ENCODE measurements around the gene NANS. TPM values are rescaled to one million over a fixed set of nuclear protein-coding genes. Genes with fewer than 3 reads are reported as not detected.
"Not testable (repeated sequence)": the region's sequence is repeated elsewhere in the genome, so short reads cannot be mapped to it uniquely, and the experiment has no call there.

NANS gene
- total RNA-seq, 2 donors from 2014 or later, result 223 to 254 TPM

DNA sequence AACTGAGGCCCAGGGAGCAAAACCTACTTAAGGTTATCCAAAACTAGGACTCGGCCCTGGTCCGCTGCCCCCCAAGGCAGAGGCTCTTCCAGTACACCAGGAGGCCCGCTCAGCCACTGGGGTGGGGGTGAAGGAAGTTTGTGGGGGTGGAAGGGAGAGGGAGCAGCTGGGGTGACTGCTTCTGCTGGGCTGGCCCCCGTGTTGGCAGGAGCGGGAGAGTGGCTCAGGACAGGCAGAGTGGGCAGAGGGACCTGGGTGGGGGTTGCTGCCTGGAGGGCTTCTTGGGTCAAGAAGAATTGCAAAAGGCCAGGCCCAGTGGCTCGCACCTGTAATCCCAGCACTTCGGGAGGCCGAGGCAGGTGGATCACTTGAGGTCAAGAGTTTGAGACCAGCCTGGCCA lies 70.7 kb downstream of the NANS start:
- Histone ChIP-seq H3K4me1 (no peaks in the 10 kb centered on the region), H3K4me3 (no peak overlapping the region), H3K9me3 (no peaks in the 10 kb centered on the region), H3K27me3 (no peaks in the 10 kb centered on the region), H3K9ac (ENCODE audit: low read depth in 2 of 2, low read length in 2 of 2) (no peak overlapping the region), H3K36me3 (no peaks in the 10 kb centered on the region), H3K27ac (no peak overlapping the region)
- TF ChIP-seq, protein P1, sequence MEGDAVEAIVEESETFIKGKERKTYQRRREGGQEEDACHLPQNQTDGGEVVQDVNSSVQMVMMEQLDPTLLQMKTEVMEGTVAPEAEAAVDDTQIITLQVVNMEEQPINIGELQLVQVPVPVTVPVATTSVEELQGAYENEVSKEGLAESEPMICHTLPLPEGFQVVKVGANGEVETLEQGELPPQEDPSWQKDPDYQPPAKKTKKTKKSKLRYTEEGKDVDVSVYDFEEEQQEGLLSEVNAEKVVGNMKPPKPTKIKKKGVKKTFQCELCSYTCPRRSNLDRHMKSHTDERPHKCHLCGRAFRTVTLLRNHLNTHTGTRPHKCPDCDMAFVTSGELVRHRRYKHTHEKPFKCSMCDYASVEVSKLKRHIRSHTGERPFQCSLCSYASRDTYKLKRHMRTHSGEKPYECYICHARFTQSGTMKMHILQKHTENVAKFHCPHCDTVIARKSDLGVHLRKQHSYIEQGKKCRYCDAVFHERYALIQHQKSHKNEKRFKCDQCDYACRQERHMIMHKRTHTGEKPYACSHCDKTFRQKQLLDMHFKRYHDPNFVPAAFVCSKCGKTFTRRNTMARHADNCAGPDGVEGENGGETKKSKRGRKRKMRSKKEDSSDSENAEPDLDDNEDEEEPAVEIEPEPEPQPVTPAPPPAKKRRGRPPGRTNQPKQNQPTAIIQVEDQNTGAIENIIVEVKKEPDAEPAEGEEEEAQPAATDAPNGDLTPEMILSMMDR (IDR thresholded peaks at IDR 0.05), result no peak
- intact Hi-C loops (cut with DNase I), result no loop called here
- DNase-seq, result no peak

DNA sequence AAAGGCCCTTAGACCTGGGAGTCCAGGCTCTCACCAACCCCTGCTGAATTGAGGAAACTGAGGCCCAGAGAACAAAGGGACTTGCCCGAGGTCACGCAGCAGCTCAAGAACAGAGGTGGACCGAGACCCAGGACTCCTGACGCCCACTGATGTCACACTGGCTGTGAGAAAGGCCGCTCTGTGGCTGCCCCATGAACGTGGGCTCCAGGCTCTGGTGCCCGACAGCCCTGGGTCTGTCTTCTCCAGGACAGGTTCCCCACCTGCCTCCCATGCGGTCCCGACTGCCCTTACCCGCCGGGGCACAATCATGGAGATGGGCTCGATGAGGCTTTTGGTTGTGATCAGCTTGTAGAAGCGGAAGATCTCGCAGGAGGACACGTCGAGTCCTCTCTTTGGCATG lies 71.8 kb downstream of the NANS start:
- no peaks in the 10 kb centered on the region for H3K27me3 ChIP-seq
- no peak overlapping the region for H3K4me3 ChIP-seq
- intact Hi-C loops (cut with DNase I), result no loop called here
- H3K27ac ChIP-seq, result no peak overlapping the region
- DNase-seq, result no peak
- H3K9me3 ChIP-seq, result no peaks in the 10 kb centered on the region
- no peaks in the 10 kb centered on the region for H3K36me3 ChIP-seq
- TF ChIP-seq, protein P1 (IDR thresholded peaks at IDR 0.05), result no peak
- H3K4me1 ChIP-seq, result no peaks in the 10 kb centered on the region
- no peak overlapping the region for H3K9ac ChIP-seq (ENCODE audit: low read depth in 2 of 2, low read length in 2 of 2)

DNA sequence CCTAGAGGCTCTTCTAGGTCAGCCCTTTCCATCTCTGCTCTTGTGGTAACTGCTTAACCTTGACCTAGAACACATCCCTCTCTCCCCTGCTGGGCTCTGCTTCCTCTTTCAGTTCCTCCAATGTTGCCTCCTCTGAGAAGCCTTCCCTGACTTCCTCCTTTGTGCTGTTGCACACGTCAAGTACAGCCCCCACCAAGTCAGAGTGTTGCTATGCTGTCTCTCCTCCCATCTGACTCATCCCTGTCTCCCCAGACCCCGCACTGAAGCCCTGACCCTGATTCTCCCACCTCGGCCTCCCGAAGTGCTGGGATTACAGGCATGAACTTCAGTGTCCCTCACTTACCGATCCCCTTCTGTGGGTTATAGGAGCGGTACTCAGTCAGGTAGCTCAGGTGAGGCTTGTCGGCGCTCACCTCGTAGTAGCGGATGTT lies 72.9 kb downstream of the NANS start:
- H3K9ac ChIP-seq (ENCODE audit: low read depth in 2 of 2, low read length in 2 of 2), result no peak overlapping the region
- DNase-seq, result no peak
- H3K4me1 ChIP-seq, result no peaks in the 10 kb centered on the region
- no peaks in the 10 kb centered on the region for H3K27me3 ChIP-seq
- H3K4me3 ChIP-seq, result no peak overlapping the region
- no peaks in the 10 kb centered on the region for H3K9me3 ChIP-seq
- intact Hi-C loops (cut with DNase I), result no loop called here
- TF ChIP-seq, protein P1 (IDR thresholded peaks at IDR 0.05), result no peak
- no peak overlapping the region for H3K27ac ChIP-seq
- no peaks in the 10 kb centered on the region for H3K36me3 ChIP-seq

DNA sequence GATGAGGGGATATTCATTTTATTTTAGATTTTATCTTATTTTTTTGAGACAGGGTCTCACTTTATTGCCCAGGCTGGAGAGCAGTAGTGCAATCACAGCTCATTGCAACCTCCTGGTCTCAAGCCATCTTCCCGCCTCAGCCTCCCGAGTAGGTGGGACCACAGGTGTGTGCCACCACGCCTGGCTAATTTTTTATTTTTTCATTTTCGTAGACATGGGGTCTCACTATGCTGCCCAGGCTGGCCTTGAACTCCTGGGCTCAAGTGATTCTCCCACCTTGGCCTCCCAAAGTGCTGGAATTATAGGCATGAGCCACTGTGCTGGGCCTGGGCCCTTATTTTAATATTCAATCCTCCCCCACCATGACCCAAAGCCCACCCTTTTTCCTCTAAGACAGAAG lies 73.5 kb downstream of the NANS start:
- H3K9me3 ChIP-seq; H3K9ac ChIP-seq (ENCODE audit: low read depth in 2 of 2, low read length in 2 of 2); H3K27ac ChIP-seq; DNase-seq; H3K4me1 ChIP-seq; H3K4me3 ChIP-seq; intact Hi-C loops (cut with DNase I); H3K27me3 ChIP-seq; H3K36me3 ChIP-seq: not testable (repeated sequence)

DNA sequence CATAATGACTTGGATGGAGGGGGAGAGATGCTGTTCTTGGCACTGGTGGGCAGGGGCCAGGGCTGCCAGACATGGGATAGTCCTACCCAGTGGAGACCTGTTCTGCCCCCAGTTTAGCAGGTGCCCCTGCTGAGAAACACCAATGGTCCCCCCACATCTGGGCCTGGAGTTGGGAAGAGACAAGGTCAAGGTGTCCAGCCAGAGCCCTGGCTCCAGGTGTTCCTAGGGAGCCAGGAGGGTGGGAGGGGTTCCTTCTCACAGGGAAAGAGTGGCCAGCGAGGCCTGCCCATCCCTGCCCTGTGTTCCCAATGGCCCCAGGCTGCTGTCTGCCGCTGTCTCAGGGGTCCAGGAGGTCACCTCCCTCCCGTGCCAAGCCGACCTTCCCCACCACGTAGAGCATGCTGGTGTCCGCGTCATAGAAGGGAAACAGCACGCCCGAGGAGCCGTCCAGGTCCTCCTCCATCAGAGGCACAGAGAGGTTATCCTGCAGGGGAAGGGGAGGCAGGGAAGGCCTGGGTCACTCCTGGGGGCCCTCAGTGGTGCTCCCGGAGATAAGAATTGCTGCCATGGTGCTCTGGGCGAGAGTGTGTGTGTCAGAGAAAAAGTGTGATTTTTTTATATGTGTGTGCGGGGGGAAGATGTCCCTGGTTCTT lies 74.2 kb downstream of the NANS start:
- Histone ChIP-seq H3K36me3 (no peaks in the 10 kb centered on the region), H3K9me3 (no peaks in the 10 kb centered on the region), H3K4me1 (no peaks in the 10 kb centered on the region), H3K27me3 (no peaks in the 10 kb centered on the region), H3K27ac (no peak overlapping the region), H3K4me3 (no peak overlapping the region), H3K9ac (ENCODE audit: low read depth in 2 of 2, low read length in 2 of 2) (no peak overlapping the region)
- TF ChIP-seq, protein P1 (IDR thresholded peaks at IDR 0.05), result no peak
- DNase-seq, result no peak
- intact Hi-C loops (cut with DNase I), result no loop called here

DNA sequence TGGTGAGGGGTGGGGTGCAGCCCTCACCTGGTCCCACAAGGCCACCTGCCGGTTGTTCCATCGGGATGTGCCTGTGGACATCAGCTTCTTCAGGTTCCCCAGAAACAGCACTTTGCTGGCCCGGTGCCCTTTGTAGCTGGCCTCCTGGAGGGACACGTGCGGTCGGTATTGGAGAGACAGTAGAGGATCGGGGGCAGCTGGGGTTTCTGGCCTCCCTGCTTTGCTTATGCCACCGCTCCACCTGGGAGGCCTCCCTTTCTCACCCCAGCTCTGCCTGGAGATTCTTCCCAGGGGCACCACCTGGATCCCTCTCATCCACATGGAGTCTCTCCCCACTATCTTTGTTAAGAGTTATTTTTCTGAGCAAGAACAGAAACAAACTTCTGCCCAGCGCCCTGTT lies 75.6 kb downstream of the NANS start:
- Histone ChIP-seq H3K9ac (ENCODE audit: low read depth in 2 of 2, low read length in 2 of 2) (no peak overlapping the region), H3K27me3 (no peaks in the 10 kb centered on the region), H3K4me3 (no peak overlapping the region), H3K36me3 (no peaks in the 10 kb centered on the region), H3K27ac (no peak overlapping the region), H3K4me1 (no peaks in the 10 kb centered on the region), H3K9me3 (no peaks in the 10 kb centered on the region)
- TF ChIP-seq, protein P1 (IDR thresholded peaks at IDR 0.05), result no peak
- intact Hi-C loops (cut with DNase I), result no loop called here
- DNase-seq, result no peak

Other genes with a start within 250 kb of the NANS start
- not detected for gene FOXE1, start 203.5 kb upstream of the NANS start, total RNA-seq
- 10 to 100 TPM; 10.2 to 11.9 TPM for gene TRMO, start 134.2 kb upstream of the NANS start, total RNA-seq
- under 1 TPM in 1 of 2 donors, not detected in 1; 0.22 TPM for gene HEMGN, start 118.6 kb upstream of the NANS start, total RNA-seq
- gene ANP32B, start 73.4 kb upstream of the NANS start, total RNA-seq, result 100 to 1,000 TPM; 133 to 183 TPM
- gene TRIM14, start 62.5 kb downstream of the NANS start, total RNA-seq, result 10 to 100 TPM; 44.6 to 62.0 TPM
- 10 to 100 TPM; 53.8 to 68.1 TPM for gene CORO2A, start 135.9 kb downstream of the NANS start, total RNA-seq
- gene TBC1D2, start 198.9 kb downstream of the NANS start, total RNA-seq, result 10 to 100 TPM; 20.1 to 26.9 TPM

All from colonic mucosa (tissue), 4 donors.